ENCODE data around the gene HSF2. TPM values are rescaled to one million over a fixed set of nuclear protein-coding genes. Genes with fewer than 3 reads are reported as not detected.

HSF2 gene
- total RNA-seq, 2 donors from 2014 or later = 11.8 to 19.1 TPM

DNA sequence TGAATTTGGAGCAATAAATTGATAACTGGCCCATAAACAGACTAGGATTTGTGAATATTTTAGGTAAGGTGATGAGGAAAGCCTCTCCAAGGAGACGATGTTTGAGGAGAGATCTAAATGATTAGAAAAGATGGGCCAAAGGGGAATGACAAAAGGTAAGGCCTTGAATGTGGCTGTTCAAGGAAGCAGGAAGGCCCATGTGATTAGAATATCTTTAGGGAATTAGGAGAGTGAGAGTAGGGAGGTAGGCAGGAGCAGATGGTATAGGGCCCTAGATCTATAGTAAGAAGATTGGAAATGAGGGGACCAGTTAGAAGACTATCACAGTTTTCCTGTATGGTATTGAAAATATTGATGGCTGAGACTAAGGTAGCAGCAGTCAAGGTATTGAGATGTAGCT, 6.7 kb downstream of the HSF2 start:
- Histone ChIP-seq H3K4me3 (no peak overlapping the region), H3K27ac (no peak overlapping the region), H3K27me3 (replicated peaks; ENCODE audit: insufficient read depth) (no peaks in the 10 kb centered on the region), H3K36me3 (no peaks in the 10 kb centered on the region), H3K4me1 (ENCODE audit: control insufficient read depth in 1 of 2, low read depth in 2 of 2) (peaks cover 0 to 7% of the 10 kb centered on the region in 2 donors), H3K9me3 (no peaks in the 10 kb centered on the region)
- ATAC-seq (ENCODE audit: insufficient number of reproducible peaks, low FRiP score, low read depth) (no peak), DNase-seq (ENCODE audit: low spot score) (no peak)
- TF ChIP-seq, protein P1, sequence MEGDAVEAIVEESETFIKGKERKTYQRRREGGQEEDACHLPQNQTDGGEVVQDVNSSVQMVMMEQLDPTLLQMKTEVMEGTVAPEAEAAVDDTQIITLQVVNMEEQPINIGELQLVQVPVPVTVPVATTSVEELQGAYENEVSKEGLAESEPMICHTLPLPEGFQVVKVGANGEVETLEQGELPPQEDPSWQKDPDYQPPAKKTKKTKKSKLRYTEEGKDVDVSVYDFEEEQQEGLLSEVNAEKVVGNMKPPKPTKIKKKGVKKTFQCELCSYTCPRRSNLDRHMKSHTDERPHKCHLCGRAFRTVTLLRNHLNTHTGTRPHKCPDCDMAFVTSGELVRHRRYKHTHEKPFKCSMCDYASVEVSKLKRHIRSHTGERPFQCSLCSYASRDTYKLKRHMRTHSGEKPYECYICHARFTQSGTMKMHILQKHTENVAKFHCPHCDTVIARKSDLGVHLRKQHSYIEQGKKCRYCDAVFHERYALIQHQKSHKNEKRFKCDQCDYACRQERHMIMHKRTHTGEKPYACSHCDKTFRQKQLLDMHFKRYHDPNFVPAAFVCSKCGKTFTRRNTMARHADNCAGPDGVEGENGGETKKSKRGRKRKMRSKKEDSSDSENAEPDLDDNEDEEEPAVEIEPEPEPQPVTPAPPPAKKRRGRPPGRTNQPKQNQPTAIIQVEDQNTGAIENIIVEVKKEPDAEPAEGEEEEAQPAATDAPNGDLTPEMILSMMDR (IDR thresholded peaks at IDR 0.05) = no peak

DNA sequence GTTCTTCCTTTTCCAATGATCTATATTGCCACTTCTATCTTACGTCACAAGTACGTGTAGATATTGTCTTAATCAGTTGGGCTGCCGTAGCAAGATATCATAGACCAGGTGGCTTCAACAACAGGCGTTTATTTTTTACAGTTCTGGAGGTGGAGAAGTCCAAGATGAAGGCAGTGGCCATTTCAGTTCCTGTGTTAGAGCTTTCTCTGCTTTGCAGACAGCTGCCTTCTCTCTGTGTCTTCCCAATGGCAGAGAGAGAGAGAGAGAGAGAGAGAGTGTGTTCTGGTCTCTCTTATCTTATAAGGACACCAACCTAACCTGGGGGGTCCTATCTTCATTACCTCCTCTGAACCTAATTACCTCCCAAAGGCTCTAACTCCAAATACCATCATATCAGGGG, 8.3 kb downstream of the HSF2 start:
- H3K36me3 ChIP-seq = no peaks in the 10 kb centered on the region
- H3K27ac ChIP-seq = no peak overlapping the region
- no peak for ATAC-seq (ENCODE audit: insufficient number of reproducible peaks, low FRiP score, low read depth)
- no peaks in the 10 kb centered on the region for H3K4me1 ChIP-seq (ENCODE audit: control insufficient read depth in 1 of 2, low read depth in 2 of 2)
- TF ChIP-seq, protein P1 (IDR thresholded peaks at IDR 0.05) = no peak
- H3K27me3 ChIP-seq (replicated peaks; ENCODE audit: insufficient read depth) = no peaks in the 10 kb centered on the region
- no peak for DNase-seq (ENCODE audit: low spot score)
- no peak overlapping the region for H3K4me3 ChIP-seq
- H3K9me3 ChIP-seq = no peaks in the 10 kb centered on the region

DNA sequence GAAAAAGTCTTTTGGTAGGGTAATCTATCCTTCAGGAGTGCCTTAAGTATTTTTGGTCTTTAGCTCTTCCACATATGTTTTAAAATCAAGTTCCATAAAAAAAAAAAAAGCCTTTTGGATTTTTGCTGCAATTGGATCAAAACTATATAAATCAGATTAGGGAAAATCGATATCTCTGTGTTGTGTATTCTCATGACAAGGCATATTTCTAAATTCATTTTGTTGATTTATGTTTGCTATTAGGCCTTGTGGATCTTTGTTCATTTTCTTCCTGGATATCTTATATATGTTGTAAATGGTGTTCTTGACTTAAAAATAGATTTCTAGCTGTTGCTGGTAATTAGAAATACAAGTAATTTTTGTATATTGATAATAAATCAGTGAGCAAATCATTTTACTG, 8.8 kb downstream of the HSF2 start:
- H3K27ac ChIP-seq = no peak overlapping the region
- H3K4me3 ChIP-seq = no peak overlapping the region
- ATAC-seq (ENCODE audit: insufficient number of reproducible peaks, low FRiP score, low read depth) (no peak), DNase-seq (ENCODE audit: low spot score) (no peak)
- no peaks in the 10 kb centered on the region for H3K9me3 ChIP-seq
- no peaks in the 10 kb centered on the region for H3K36me3 ChIP-seq
- no peaks in the 10 kb centered on the region for H3K4me1 ChIP-seq (ENCODE audit: control insufficient read depth in 1 of 2, low read depth in 2 of 2)
- no peaks in the 10 kb centered on the region for H3K27me3 ChIP-seq (replicated peaks; ENCODE audit: insufficient read depth)
- TF ChIP-seq, protein P1 (IDR thresholded peaks at IDR 0.05) = no peak

DNA sequence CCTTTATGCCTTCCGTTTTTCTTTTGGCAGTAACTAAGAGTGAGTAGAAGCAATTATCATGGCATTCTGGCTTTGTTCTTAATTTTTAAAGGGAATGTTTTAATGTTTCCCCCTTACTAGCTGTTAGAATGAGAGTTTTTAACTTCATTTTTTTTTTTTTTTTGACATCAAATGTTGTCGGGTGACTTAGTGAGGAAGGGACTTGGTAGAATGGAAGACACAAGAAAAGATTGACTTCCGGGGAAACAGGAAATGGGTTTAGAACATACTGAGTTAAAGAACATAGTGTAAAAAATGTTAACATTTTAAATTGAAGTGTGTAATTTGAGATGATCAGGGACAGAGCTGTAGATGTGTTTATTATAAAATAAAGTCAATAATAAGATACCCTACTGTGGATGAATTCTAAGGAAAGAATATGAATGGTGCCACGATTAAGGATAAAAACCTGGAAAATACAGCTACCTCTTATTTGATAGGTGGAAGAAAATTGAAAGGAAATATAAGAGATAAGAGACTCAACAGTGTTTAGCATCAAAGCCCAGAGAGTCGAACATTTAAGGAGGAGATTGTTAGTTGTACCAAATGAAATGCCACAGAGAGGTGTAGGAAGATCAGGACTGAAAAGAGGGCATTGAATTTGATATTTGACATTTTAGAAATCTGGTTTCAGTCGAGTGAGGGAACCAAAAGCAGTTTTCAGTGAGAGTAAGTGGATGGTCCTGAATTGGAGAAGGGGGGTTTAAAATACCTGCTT, 9.4 kb downstream of the HSF2 start:
- no peak overlapping the region for H3K4me3 ChIP-seq
- no peak for ATAC-seq (ENCODE audit: insufficient number of reproducible peaks, low FRiP score, low read depth)

DNA sequence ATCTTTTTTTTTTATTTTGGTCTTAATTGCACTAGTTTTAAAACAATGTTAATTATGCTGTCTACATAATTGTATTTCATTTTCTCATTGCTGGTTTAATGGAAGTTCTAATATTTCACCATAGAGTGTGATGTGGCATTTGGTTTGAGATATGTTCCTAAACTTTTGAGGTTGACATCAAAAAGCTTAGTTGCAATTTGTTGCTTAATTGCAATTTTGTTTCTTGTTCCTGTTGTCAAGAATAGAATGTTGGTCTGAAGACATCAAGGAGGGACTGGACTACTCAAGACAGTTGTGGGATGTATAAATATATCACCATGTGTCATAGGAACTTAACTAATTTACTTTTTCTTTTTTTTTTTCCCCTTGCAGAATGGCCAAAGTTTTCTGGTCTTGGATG, 12.5 kb downstream of the HSF2 start:
- no peaks in the 10 kb centered on the region for H3K36me3 ChIP-seq
- no peak for ATAC-seq (ENCODE audit: insufficient number of reproducible peaks, low FRiP score, low read depth)

More for the DNA sequence above, 9.4 kb downstream of the HSF2 start:
- H3K27me3 ChIP-seq (replicated peaks; ENCODE audit: insufficient read depth) = no peaks in the 10 kb centered on the region
- H3K9me3 ChIP-seq = no peaks in the 10 kb centered on the region
- H3K27ac ChIP-seq = no peak overlapping the region
- no peaks in the 10 kb centered on the region for H3K36me3 ChIP-seq
- H3K4me1 ChIP-seq (ENCODE audit: control insufficient read depth in 1 of 2, low read depth in 2 of 2) = no peaks in the 10 kb centered on the region
- TF ChIP-seq, protein P1 (IDR thresholded peaks at IDR 0.05) = no peak
- DNase-seq (ENCODE audit: low spot score) = no peak

More for the DNA sequence above, 12.5 kb downstream of the HSF2 start:
- no peak for DNase-seq (ENCODE audit: low spot score)
- no peaks in the 10 kb centered on the region for H3K4me1 ChIP-seq (ENCODE audit: control insufficient read depth in 1 of 2, low read depth in 2 of 2)
- H3K4me3 ChIP-seq = no peak overlapping the region
- no peaks in the 10 kb centered on the region for H3K27me3 ChIP-seq (replicated peaks; ENCODE audit: insufficient read depth)
- H3K27ac ChIP-seq = no peak overlapping the region
- no peaks in the 10 kb centered on the region for H3K9me3 ChIP-seq
- TF ChIP-seq, protein P1 (IDR thresholded peaks at IDR 0.05) = no peak
